Gastroesophageal sphincter (tissue), 3 donors: Measurements from ENCODE around the gene GRWD1.

Source experiments
- EP300 ChIP-seq: sonication (generic); formaldehyde crosslinking; IDR thresholded peaks from one replicate; pipeline ENCODE4 v1.6.1; 2017; ENCODE audit warnings: antibody characterized with exemption, mild to moderate bottlenecking
- POLR2A ChIP-seq, 2 donors: fragments of 450-650 bp; IDR thresholded peaks; one replicate each; pipeline ENCODE4 v1.6.1; 2017; ENCODE audit warnings: antibody characterized with exemption in 2 of 2, mild to moderate bottlenecking in 2 of 2, moderate library complexity in 1 of 2
- POLR2AphosphoS5 ChIP-seq: sonication (generic); formaldehyde crosslinking; IDR thresholded peaks from one replicate; pipeline ENCODE4 v1.6.1; 2017; ENCODE audit warnings: antibody characterized with exemption
- TF ChIP-seq, protein P1 (sequence below), 4 experiments: fragments of 200-600 bp in 2 of 4; fragments of 450-650 bp in 2 of 4; sonication (generic) in 1 of 4; IDR thresholded peaks; one replicate each; pipeline ENCODE4 v1.5.1; 2017 to 2019; ENCODE audit warnings: antibody characterized with exemption in 4 of 4, mild to moderate bottlenecking in 2 of 4, moderate library complexity in 2 of 4

DNA sequence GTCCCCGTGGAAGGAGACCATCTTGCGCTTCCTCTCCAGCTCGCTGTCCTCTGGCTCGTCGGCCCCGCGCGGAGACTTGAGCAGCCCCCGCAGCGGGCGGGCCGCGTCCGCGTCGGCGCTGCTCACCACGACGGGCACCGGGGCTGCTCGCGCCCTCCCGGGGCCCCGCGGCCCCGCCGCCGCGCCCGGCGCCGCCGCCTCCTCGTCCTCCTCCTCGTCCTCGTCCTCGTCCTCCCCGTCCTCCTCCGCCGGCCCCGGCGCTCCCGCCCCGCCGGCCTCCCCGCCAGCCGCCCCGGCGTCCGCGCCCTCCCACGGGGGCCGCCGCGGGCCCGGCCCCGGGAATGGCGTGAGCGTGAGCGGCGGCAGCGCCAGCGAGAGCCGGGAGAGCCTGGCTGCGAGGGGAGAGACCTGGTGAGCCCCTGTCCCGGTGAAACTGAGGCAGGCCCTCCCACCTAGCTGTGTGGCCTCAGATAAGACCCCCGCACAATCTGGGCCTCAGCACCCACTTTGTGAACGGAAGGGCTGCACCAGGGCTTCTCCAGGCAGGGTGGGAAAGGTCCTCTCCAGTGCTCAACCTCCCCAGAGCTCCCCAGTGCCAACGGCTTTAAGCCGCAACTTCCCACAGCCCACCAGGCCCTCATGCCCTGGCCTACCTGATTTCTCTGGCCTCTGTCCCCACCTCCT is 48.1 kb downstream of the GRWD1 start:
- no peak for TF ChIP-seq POLR2A (IDR thresholded peaks at IDR 0.05)
- TF ChIP-seq, protein P1, sequence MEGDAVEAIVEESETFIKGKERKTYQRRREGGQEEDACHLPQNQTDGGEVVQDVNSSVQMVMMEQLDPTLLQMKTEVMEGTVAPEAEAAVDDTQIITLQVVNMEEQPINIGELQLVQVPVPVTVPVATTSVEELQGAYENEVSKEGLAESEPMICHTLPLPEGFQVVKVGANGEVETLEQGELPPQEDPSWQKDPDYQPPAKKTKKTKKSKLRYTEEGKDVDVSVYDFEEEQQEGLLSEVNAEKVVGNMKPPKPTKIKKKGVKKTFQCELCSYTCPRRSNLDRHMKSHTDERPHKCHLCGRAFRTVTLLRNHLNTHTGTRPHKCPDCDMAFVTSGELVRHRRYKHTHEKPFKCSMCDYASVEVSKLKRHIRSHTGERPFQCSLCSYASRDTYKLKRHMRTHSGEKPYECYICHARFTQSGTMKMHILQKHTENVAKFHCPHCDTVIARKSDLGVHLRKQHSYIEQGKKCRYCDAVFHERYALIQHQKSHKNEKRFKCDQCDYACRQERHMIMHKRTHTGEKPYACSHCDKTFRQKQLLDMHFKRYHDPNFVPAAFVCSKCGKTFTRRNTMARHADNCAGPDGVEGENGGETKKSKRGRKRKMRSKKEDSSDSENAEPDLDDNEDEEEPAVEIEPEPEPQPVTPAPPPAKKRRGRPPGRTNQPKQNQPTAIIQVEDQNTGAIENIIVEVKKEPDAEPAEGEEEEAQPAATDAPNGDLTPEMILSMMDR (IDR thresholded peaks at IDR 0.05): no peak
- TF ChIP-seq POLR2AphosphoS5: no peak
- TF ChIP-seq EP300: no peak
